GM18511 (cell line): Measurements from ENCODE around the gene SIPA1L3.
A peak's percentile ranks its signal among the peaks of the same experiment; 100 is the strongest.

Experiments used
- ATAC-seq: cut with Tn5 transposase; IDR thresholded peaks from one replicate; pipeline ENCODE4 v1.9.1; 2021; ENCODE audit warnings: mild to moderate bottlenecking, moderate library complexity; ENCODE audit not compliant: unreplicated experiment

SIPA1L3 gene

GRCh38 chr19:38036707-38037611, 130.0 kb downstream of the SIPA1L3 start:
- no peak for ATAC-seq

- ATAC-seq, result no peak
Observed at GRCh38 chr19:38039966-38040365, 133.0 kb downstream of the SIPA1L3 start.

GRCh38 chr19:38042132-38042531, 135.1 kb downstream of the SIPA1L3 start:
- no peak for ATAC-seq

GRCh38 chr19:38043649-38044144, 136.7 kb downstream of the SIPA1L3 start:
- ATAC-seq, result no peak

- ATAC-seq, result no peak
Observed at GRCh38 chr19:38044267-38045111, 137.5 kb downstream of the SIPA1L3 start.

- no peak for ATAC-seq
Observed at GRCh38 chr19:38045554-38046253, 138.7 kb downstream of the SIPA1L3 start.

GRCh38 chr19:38046254-38047048, 139.4 kb downstream of the SIPA1L3 start:
- ATAC-seq, result peak; percentile 41

GRCh38 chr19:38047049-38047438, 140.0 kb downstream of the SIPA1L3 start:
- no peak for ATAC-seq

GRCh38 chr19:38047641-38048040, 140.6 kb downstream of the SIPA1L3 start:
- ATAC-seq, result no peak

GRCh38 chr19:38049105-38049649, 142.2 kb downstream of the SIPA1L3 start:
- ATAC-seq, result peak; percentile 55

GRCh38 chr19:38055010-38055409, 148.0 kb downstream of the SIPA1L3 start:
- no peak for ATAC-seq

GRCh38 chr19:38055655-38056521, 148.9 kb downstream of the SIPA1L3 start:
- ATAC-seq, result no peak

- ATAC-seq, result no peak
Observed at GRCh38 chr19:38056646-38057045, 149.6 kb downstream of the SIPA1L3 start.

- no peak for ATAC-seq
Observed at GRCh38 chr19:38057959-38058690, 151.1 kb downstream of the SIPA1L3 start.

- ATAC-seq, result no peak
Observed at GRCh38 chr19:38059897-38060296, 152.9 kb downstream of the SIPA1L3 start.

- no peak for ATAC-seq
Observed at GRCh38 chr19:38060331-38060730, 153.3 kb downstream of the SIPA1L3 start.

GRCh38 chr19:38061294-38061693, 154.3 kb downstream of the SIPA1L3 start:
- ATAC-seq, result no peak
